Breast epithelium (tissue), 4 donors: ENCODE data around the gene OXCT2. TPM values are rescaled to one million over a fixed set of nuclear protein-coding genes. Genes with fewer than 3 reads are reported as not detected.
A peak's percentile ranks its signal among the peaks of the same experiment; 100 is the strongest.
"Not testable (repeated sequence)": the region's sequence is repeated elsewhere in the genome, so short reads cannot be mapped to it uniquely, and the experiment has no call there.

Experiments
- DNase-seq, 2 donors: peaks; one replicate each; pipeline ENCODE4 v3.0.0-alpha.2; 2019; ENCODE audit warnings: low spot score in 2 of 2
- H3K27ac ChIP-seq, 2 donors: fragments of 200-600 bp; sonication (generic) in 1 of 2; one replicate each; pipeline ENCODE4 v1.5.1; 2016 to 2019; ENCODE audit warnings: mild to moderate bottlenecking in 1 of 2
- H3K27me3 ChIP-seq, 2 donors: fragments of 200-600 bp; sonication (generic) in 1 of 2; one replicate each; pipeline versions ENCODE4 v1.5.1 to v1.6.0; 2017 to 2019; ENCODE audit warnings: control low read depth in 1 of 2, mild to moderate bottlenecking in 1 of 2
- H3K36me3 ChIP-seq: fragments of 200-600 bp; one replicate; pipeline ENCODE4 v1.5.1; 2019
- H3K4me1 ChIP-seq, 2 donors: fragments of 200-600 bp; sonication (generic); one replicate each; pipeline ENCODE4 v1.5.1; 2016 to 2019; ENCODE audit warnings: control low read depth in 1 of 2
- H3K4me3 ChIP-seq, 3 donors: fragments of 200-600 bp; sonication (generic); 1 replicate in 2 of 3; 2 replicates in 1 of 3; pipeline ENCODE4 v1.5.1; 2016 to 2019; ENCODE audit warnings: mild to moderate bottlenecking in 3 of 3, moderate library complexity in 2 of 3
- H3K9me3 ChIP-seq, 2 donors: fragments of 200-600 bp; sonication (generic) in 1 of 2; one replicate each; pipeline ENCODE4 v1.5.1; 2016 to 2019; ENCODE audit warnings: control low read depth in 1 of 2
- POLR2A ChIP-seq: fragments of 450-650 bp; IDR thresholded peaks from one replicate; pipeline ENCODE4 v1.6.1; 2016; ENCODE audit warnings: antibody characterized with exemption, mild to moderate bottlenecking, moderate library complexity
- POLR2AphosphoS5 ChIP-seq, 3 donors: sonication (generic); formaldehyde crosslinking; IDR thresholded peaks; one replicate each; pipeline ENCODE4 v1.6.1; 2017; ENCODE audit warnings: antibody characterized with exemption in 3 of 3
- intact Hi-C: fragments of 100-400 bp; cut with DNase I; formaldehyde crosslinking; loops from one replicate; pipeline ENCODE4 v1.15.1; 2023; ENCODE audit warnings: low total_unique reads
- total RNA-seq, 3 donors: library from RNA; depleted of rRNA; stranded (reverse); fragments of >200 nt; gene quantifications; one replicate each; pipeline ENCODE4 v1.1.0, GENCODE V29; 2016
- TF ChIP-seq, protein P1 (sequence below), 3 donors: fragments of 450-650 bp; IDR thresholded peaks; one replicate each; pipeline ENCODE4 v1.5.1; 2016 to 2017; ENCODE audit warnings: antibody characterized with exemption in 3 of 3, mild to moderate bottlenecking in 3 of 3, moderate library complexity in 3 of 3

The OXCT2 gene
- total RNA-seq = under 1 TPM in 2 of 3 donors, not detected in 1; 0.32 to 0.66 TPM

DNA sequence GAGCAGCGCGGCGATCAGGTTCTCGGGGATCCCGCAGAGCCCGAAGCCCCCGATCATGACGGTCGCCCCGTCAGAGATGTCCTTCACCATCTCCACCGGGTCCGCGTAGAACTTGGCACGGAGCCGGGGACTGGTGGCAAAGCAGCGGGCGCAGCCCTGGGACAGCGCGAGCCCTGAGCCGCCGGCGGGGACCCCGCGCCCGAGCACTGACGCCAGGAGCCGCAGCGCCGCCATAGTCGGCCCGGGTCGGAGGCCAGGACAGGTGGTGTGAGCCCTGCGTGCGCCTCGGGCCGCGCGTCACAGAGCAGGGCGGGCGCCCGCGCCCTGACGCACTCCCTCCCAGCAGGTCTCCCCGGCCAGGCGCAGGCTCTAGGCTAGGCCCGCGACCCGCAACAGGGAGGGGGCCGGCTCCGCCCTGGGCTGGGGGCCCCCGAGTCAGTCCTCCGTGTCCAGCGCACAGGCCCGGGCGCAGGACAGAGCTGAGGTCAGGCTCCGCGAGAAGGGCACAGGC lies at the start of gene OXCT2:
Gene OXCT2 (minus strand): TSS at position 327 of the 511 bp plus-strand sequence. CDS start 93 bp downstream, at position 234.
- H3K36me3 ChIP-seq, intact Hi-C loops, H3K9me3 ChIP-seq, H3K27me3 ChIP-seq, DNase-seq, H3K27ac ChIP-seq, H3K4me1 ChIP-seq: not testable (repeated sequence)
- H3K4me3 ChIP-seq = peak within 1 kb of the TSS in 2 of 3 donors; percentile 25 to 51

DNA sequence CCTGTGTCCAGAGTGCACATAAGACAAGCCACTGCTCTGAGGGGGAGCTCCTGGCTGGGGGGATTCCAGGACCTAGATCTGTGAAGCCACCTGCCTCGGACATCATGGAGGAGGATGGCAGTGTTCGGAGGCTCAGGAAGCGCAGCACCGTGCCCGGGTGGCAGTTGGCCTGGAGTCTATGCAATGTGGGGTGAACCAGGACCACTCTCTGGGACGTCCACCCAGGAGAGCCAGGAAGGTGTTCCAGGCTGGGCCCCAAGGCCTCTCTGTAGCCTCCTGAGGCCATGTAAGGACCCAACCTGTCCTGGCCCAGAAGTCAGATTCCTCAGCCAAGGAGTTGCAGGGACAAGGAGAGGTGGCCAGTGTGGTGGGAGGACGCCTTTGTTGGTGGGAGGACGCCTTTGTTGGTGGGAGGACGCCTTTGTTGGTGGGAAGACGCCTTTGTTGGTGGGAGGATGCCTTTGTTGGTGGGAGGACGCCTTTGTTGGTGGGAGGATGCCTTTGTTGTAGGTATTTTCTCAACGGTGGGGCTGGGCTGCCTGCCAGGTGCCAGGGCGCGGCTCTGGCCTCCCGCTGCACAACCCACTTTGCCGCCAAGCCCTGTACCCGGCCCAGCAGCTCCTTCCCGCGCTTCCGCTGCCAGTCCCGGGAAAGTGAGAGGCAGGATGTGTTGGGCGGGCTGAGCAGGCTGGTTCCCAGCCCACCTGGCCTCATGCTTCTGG lies 48.1 kb upstream of the OXCT2 start:
- H3K4me3 ChIP-seq = no peak overlapping the region
- H3K27ac ChIP-seq = no peak overlapping the region
- H3K27me3 ChIP-seq = peaks cover 0 to 6% of the 10 kb centered on the region in 2 donors
- TF ChIP-seq POLR2A = no peak
- TF ChIP-seq, protein P1, sequence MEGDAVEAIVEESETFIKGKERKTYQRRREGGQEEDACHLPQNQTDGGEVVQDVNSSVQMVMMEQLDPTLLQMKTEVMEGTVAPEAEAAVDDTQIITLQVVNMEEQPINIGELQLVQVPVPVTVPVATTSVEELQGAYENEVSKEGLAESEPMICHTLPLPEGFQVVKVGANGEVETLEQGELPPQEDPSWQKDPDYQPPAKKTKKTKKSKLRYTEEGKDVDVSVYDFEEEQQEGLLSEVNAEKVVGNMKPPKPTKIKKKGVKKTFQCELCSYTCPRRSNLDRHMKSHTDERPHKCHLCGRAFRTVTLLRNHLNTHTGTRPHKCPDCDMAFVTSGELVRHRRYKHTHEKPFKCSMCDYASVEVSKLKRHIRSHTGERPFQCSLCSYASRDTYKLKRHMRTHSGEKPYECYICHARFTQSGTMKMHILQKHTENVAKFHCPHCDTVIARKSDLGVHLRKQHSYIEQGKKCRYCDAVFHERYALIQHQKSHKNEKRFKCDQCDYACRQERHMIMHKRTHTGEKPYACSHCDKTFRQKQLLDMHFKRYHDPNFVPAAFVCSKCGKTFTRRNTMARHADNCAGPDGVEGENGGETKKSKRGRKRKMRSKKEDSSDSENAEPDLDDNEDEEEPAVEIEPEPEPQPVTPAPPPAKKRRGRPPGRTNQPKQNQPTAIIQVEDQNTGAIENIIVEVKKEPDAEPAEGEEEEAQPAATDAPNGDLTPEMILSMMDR (IDR thresholded peaks at IDR 0.05) = no peak
- no peak for TF ChIP-seq POLR2AphosphoS5 (IDR thresholded peaks at IDR 0.05)
- no peaks in the 10 kb centered on the region for H3K4me1 ChIP-seq
- no peak for DNase-seq
- no peaks in the 10 kb centered on the region for H3K36me3 ChIP-seq
- intact Hi-C loops = loop anchor here (5.0 kb wide), 2 partner anchors 83 to 153 kb away; partner anchors contain the start of gene MYCL
- H3K9me3 ChIP-seq = no peaks in the 10 kb centered on the region

DNA sequence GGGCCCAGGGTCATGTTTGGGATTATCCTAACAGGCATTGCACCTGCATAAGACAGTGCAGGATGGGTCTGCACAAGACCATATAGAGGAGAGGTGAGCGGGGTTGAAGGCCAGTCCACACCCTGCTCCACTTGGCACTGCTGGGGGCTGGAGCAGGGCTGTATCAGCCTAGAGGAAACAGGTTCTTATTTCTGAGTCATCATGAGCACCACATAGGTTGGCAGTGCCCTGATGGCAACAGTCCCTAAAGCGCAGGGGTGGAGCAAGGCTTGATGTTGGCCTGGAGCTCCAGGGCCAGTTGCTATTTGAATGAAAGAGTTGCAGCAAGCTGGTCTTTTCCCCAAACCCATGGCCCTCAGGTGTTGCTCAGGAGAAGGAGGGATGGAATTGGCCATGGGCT lies 47.3 kb upstream of the OXCT2 start:
- Histone ChIP-seq H3K4me1 (no peaks in the 10 kb centered on the region), H3K27ac (no peak overlapping the region), H3K4me3 (no peak overlapping the region), H3K27me3 (peaks cover 0 to 4% of the 10 kb centered on the region in 2 donors), H3K9me3 (no peaks in the 10 kb centered on the region), H3K36me3 (no peaks in the 10 kb centered on the region)
- intact Hi-C loops = loop anchor here (5.0 kb wide), 2 partner anchors 84 to 154 kb away; partner anchors contain the start of gene MYCL
- DNase-seq = no peak
- TF ChIP-seq, protein P1 (IDR thresholded peaks at IDR 0.05) = no peak
- TF ChIP-seq POLR2AphosphoS5 (IDR thresholded peaks at IDR 0.05) = no peak

DNA sequence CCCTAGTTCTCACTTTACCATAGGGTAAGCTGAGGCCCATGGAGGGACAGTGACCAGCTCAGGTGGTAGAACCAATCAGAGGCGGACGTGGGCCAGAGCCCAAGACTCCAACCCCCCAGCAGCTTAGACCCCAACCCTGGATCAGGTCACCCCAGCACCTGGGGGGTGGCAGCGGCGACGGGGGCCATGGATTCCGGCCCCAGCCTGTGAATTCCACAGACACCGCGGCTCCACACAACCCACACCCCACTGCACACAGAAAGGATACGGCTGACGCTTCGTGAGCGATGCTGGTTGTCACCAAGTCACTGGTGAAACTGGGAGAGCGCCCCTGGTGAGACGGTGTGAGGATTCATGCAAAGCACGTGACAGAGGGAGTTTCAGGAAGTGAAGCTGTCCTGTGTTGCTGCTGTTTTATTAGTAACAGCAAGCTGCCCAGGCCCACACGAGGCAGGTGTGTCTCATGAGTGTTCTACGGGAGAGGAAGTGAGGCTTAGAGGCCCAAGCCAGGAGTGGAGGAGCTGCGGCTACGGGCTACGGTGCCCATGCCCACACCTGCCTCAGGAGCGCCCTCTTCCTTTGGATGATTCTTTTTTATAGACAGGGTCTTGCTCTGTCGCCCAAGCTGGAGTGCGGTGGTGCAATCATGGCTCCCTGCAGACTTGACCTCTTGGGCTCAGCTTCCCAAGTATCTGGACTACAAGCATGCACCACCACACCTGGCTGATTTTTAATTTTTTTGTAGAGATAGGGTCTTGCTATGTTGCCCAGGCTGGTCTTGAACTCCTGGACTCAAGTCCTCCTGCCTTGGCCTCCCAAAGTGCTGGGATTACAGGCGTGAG lies 46.2 kb upstream of the OXCT2 start:
- H3K36me3 ChIP-seq, H3K4me3 ChIP-seq, H3K9me3 ChIP-seq, H3K4me1 ChIP-seq, H3K27ac ChIP-seq, H3K27me3 ChIP-seq: not testable (repeated sequence)
- intact Hi-C loops = loop anchor here (5.0 kb wide), 2 partner anchors 85 to 155 kb away; partner anchors contain the start of gene MYCL
- DNase-seq = peak; percentile 40 to 64

DNA sequence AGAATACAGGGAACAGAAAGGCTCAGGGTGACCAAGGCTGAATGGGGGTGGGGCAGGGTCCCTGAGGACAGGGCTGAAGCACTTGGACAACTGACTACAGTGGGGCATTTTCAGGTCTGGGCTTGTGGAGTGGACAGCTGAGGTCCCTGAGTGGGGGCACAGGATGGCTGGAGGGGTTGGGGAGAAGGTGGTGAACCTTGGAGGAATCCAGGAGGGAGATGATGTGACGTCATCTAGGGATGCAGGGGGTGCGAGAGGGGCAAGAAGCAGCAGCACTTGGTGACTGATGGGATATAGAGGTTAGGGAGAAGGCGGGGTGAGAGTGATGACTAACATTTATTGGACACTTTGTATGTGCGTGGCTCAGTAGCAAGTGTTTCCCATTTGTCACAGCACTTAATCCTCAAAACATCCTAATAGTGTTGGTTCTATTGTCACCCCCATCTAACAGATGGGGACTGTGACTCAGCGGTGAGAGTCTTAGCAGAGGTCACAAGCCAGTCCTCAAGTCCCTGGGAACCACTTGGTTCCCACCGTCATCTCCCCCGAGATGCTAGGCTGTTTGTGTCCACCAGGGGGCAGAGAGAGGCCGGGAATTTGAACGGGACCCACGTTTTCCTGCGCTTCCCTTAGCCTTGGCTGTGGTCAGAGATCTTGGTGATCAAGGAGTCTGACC lies 45.4 kb upstream of the OXCT2 start:
- H3K4me1 ChIP-seq = no peaks in the 10 kb centered on the region
- TF ChIP-seq, protein P1 (IDR thresholded peaks at IDR 0.05) = peak; percentile 91 to 97 (median 95)
- peak in 1 of 3 donors; percentile 22 for TF ChIP-seq POLR2AphosphoS5 (IDR thresholded peaks at IDR 0.05)
- TF ChIP-seq POLR2A = no peak
- intact Hi-C loops = loop anchor here (5.0 kb wide), 2 partner anchors 86 to 156 kb away; partner anchors contain the start of gene MYCL
- peaks cover 0 to 4% of the 10 kb centered on the region in 2 donors for H3K27me3 ChIP-seq
- no peaks in the 10 kb centered on the region for H3K36me3 ChIP-seq
- no peak overlapping the region for H3K27ac ChIP-seq
- no peaks in the 10 kb centered on the region for H3K9me3 ChIP-seq
- DNase-seq = peak; percentile 62 to 76
- H3K4me3 ChIP-seq = no peak overlapping the region
